GM12892 (cell line): ENCODE data around the gene PRR16.

Source experiments
- DNase-seq: peaks from one replicate; pipeline ENCODE4 v3.0.0; 2011; ENCODE audit not compliant: insufficient read length
- FAIRE-seq: peaks from 2 replicates; lab custom pipeline; 2011; peaks lifted over from hg19 to GRCh38; lab: Jason Lieb, UNC
- POLR2A ChIP-seq: IDR thresholded peaks from 2 replicates; pipeline ENCODE4 v1.6.1; 2011; ENCODE audit warnings: low read depth, low read length, control low read depth
- POLR2AphosphoS5 ChIP-seq: IDR thresholded peaks from 2 replicates; pipeline ENCODE4 v1.6.1; 2011; ENCODE audit warnings: low read depth, low read length, control low read depth
- TAF1 ChIP-seq: IDR thresholded peaks from 2 replicates; pipeline ENCODE4 v1.6.1; 2011; ENCODE audit warnings: low read depth, mild to moderate bottlenecking, control low read depth, low read length, borderline replicate concordance

Gene PRR16

GRCh38 chr5:120630550-120630949 lies 166.4 kb downstream of the PRR16 start:
- no peak for FAIRE-seq
- TF ChIP-seq TAF1 (no peak), POLR2A (no peak), POLR2AphosphoS5 (no peak)
- no peak for DNase-seq

GRCh38 chr5:120631611-120632010 lies 167.5 kb downstream of the PRR16 start:
- DNase-seq = no peak
- FAIRE-seq = no peak
- TF ChIP-seq POLR2AphosphoS5 (no peak), POLR2A (no peak), TAF1 (no peak)

- DNase-seq = no peak
- TF ChIP-seq TAF1 (no peak), POLR2AphosphoS5 (no peak), POLR2A (no peak)
Observed at GRCh38 chr5:120632430-120632829, 168.3 kb downstream of the PRR16 start.

GRCh38 chr5:120638449-120638848 lies 174.3 kb downstream of the PRR16 start:
- DNase-seq (no peak), FAIRE-seq (no peak)
- no peak for TF ChIP-seq POLR2A
- no peak for TF ChIP-seq POLR2AphosphoS5
- TF ChIP-seq TAF1 = no peak

More at GRCh38 chr5:120632430-120632829, 168.3 kb downstream of the PRR16 start:
- no peak for FAIRE-seq

GRCh38 chr5:120640778-120641177 lies 176.7 kb downstream of the PRR16 start:
- DNase-seq (no peak), FAIRE-seq (no peak)
- TF ChIP-seq TAF1 = no peak
- TF ChIP-seq POLR2AphosphoS5 = no peak
- TF ChIP-seq POLR2A = no peak

- DNase-seq = no peak
- no peak for TF ChIP-seq POLR2A
- TF ChIP-seq POLR2AphosphoS5 = no peak
- FAIRE-seq = no peak
Observed at GRCh38 chr5:120644516-120644915, 180.4 kb downstream of the PRR16 start.

- no peak for DNase-seq
- TF ChIP-seq POLR2A (no peak), TAF1 (no peak), POLR2AphosphoS5 (no peak)
- no peak for FAIRE-seq
Observed at GRCh38 chr5:120655828-120656435, 191.8 kb downstream of the PRR16 start.

GRCh38 chr5:120657104-120657503 lies 193.0 kb downstream of the PRR16 start:
- DNase-seq (no peak), FAIRE-seq (no peak)
- TF ChIP-seq POLR2A = no peak
- TF ChIP-seq POLR2AphosphoS5 = no peak
- no peak for TF ChIP-seq TAF1

- no peak for TF ChIP-seq POLR2A
- no peak for TF ChIP-seq TAF1
- DNase-seq = no peak
- FAIRE-seq = no peak
Observed at GRCh38 chr5:120677481-120677880, 213.4 kb downstream of the PRR16 start.

GRCh38 chr5:120678279-120678678 lies 214.2 kb downstream of the PRR16 start:
- TF ChIP-seq POLR2AphosphoS5 (no peak), POLR2A (no peak), TAF1 (no peak)
- FAIRE-seq = no peak
- DNase-seq = no peak

GRCh38 chr5:120682851-120683250 lies 218.8 kb downstream of the PRR16 start:
- FAIRE-seq (no peak), DNase-seq (no peak)
- no peak for TF ChIP-seq TAF1
- TF ChIP-seq POLR2AphosphoS5 = no peak

GRCh38 chr5:120683580-120683979 lies 219.5 kb downstream of the PRR16 start:
- DNase-seq (no peak), FAIRE-seq (no peak)
- TF ChIP-seq POLR2A (no peak), TAF1 (no peak), POLR2AphosphoS5 (no peak)

GRCh38 chr5:120684213-120684612 lies 220.1 kb downstream of the PRR16 start:
- TF ChIP-seq POLR2AphosphoS5 (no peak), POLR2A (no peak), TAF1 (no peak)
- FAIRE-seq (no peak), DNase-seq (no peak)
